HepG2 (cell line): Measurements from ENCODE around the gene LGALS1.

Experiments used
- ATAD3A ChIP-seq: sonication (generic); formaldehyde crosslinking; IDR thresholded peaks from 2 replicates; pipeline ENCODE4 v1.4.0; 2020; ENCODE audit warnings: missing genetic modification reagents
- ETV5 ChIP-seq: IDR thresholded peaks from 2 replicates; pipeline ENCODE4 v1.6.1; 2018; ENCODE audit warnings: missing biosample characterization, missing genetic modification reagents, inconsistent platforms, borderline replicate concordance
- FOXM1 ChIP-seq: sonication (generic); formaldehyde crosslinking; IDR thresholded peaks from 2 replicates; pipeline ENCODE4 v1.5.0; 2020; ENCODE audit warnings: missing genetic modification reagents
- GABPA ChIP-seq, 2 experiments: IDR thresholded peaks; 2 replicates each; pipeline ENCODE4 v1.6.1; 2011 to 2016; ENCODE audit warnings: low read depth in 2 of 2, low read length in 1 of 2, missing biosample characterization in 1 of 2, missing genetic modification characterization in 1 of 2
- HNF4G ChIP-seq, 2 experiments: sonication (generic) in 1 of 2; formaldehyde crosslinking in 1 of 2; IDR thresholded peaks; 2 replicates each; pipeline versions ENCODE4 v1.4.0 to v1.6.1; 2011 to 2020; ENCODE audit warnings: borderline replicate concordance in 2 of 2, low read depth in 2 of 2, mild to moderate bottlenecking in 2 of 2, low read length in 1 of 2, missing genetic modification reagents in 1 of 2, moderate library complexity in 1 of 2
- IRF1 ChIP-seq: sonication (generic); formaldehyde crosslinking; IDR thresholded peaks from 2 replicates; pipeline ENCODE4 v1.4.0; 2020; ENCODE audit warnings: low read depth, mild to moderate bottlenecking, missing genetic modification reagents
- KDM1A ChIP-seq: IDR thresholded peaks from 2 replicates; pipeline ENCODE4 v1.6.1; 2016; ENCODE audit warnings: missing compliant biosample characterization
- MAX ChIP-seq: IDR thresholded peaks from 2 replicates; pipeline ENCODE4 v1.6.1; 2012; ENCODE audit warnings: inconsistent platforms
- MEIS1 ChIP-seq: sonication (generic); formaldehyde crosslinking; IDR thresholded peaks from 2 replicates; pipeline ENCODE4 v1.9.0; 2021; ENCODE audit warnings: mild to moderate bottlenecking, missing genetic modification reagents, moderate library complexity, borderline replicate concordance
- NFYB ChIP-seq: sonication (generic); formaldehyde crosslinking; IDR thresholded peaks from 2 replicates; pipeline ENCODE4 v1.4.0; 2020; ENCODE audit warnings: missing genetic modification reagents
- POLR2AphosphoS5 ChIP-seq: IDR thresholded peaks from 2 replicates; pipeline ENCODE4 v1.6.1; 2012; ENCODE audit warnings: low read depth, low read length
- ZBTB49 ChIP-seq: sonication (generic); formaldehyde crosslinking; IDR thresholded peaks from 2 replicates; pipeline ENCODE4 v1.4.0; 2020; ENCODE audit warnings: missing genetic modification reagents, borderline replicate concordance
- TF ChIP-seq, protein P1 (sequence below), 2 experiments: sonication (generic) in 1 of 2; formaldehyde crosslinking in 1 of 2; IDR thresholded peaks; 2 replicates each; pipeline versions ENCODE4 v1.4.0 to v1.6.1; 2018 to 2020; ENCODE audit warnings: missing genetic modification reagents in 2 of 2, borderline replicate concordance in 1 of 2, low read depth in 1 of 2, mild to moderate bottlenecking in 1 of 2, missing biosample characterization in 1 of 2
- TF ChIP-seq, protein P2 (sequence below): sonication (generic); formaldehyde crosslinking; IDR thresholded peaks from 2 replicates; pipeline ENCODE4 v1.4.0; 2020; ENCODE audit warnings: missing genetic modification reagents

- TF ChIP-seq ETV5 (CRISPR knock-in tag), result no peak
- TF ChIP-seq IRF1 (CRISPR knock-in tag), result no peak
- peak; percentile 81; the same call in 1 of the 2 replicates for TF ChIP-seq KDM1A (CRISPR knock-in tag)
- TF ChIP-seq, protein P1, sequence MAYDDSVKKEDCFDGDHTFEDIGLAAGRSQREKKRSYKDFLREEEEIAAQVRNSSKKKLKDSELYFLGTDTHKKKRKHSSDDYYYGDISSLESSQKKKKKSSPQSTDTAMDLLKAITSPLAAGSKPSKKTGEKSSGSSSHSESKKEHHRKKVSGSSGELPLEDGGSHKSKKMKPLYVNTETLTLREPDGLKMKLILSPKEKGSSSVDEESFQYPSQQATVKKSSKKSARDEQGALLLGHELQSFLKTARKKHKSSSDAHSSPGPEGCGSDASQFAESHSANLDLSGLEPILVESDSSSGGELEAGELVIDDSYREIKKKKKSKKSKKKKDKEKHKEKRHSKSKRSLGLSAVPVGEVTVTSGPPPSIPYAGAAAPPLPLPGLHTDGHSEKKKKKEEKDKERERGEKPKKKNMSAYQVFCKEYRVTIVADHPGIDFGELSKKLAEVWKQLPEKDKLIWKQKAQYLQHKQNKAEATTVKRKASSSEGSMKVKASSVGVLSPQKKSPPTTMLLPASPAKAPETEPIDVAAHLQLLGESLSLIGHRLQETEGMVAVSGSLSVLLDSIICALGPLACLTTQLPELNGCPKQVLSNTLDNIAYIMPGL (CRISPR knock-in tag; IDR thresholded peaks at IDR 0.05; ENCODE audit: borderline replicate concordance in 1 of 2, low read depth in 1 of 2), result peak in 1 of 2 experiments; percentile 0; a peak in 1 of 4 replicates
- TF ChIP-seq, protein P2, sequence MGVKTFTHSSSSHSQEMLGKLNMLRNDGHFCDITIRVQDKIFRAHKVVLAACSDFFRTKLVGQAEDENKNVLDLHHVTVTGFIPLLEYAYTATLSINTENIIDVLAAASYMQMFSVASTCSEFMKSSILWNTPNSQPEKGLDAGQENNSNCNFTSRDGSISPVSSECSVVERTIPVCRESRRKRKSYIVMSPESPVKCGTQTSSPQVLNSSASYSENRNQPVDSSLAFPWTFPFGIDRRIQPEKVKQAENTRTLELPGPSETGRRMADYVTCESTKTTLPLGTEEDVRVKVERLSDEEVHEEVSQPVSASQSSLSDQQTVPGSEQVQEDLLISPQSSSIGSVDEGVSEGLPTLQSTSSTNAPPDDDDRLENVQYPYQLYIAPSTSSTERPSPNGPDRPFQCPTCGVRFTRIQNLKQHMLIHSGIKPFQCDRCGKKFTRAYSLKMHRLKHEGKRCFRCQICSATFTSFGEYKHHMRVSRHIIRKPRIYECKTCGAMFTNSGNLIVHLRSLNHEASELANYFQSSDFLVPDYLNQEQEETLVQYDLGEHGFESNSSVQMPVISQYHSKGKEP (CRISPR knock-in tag), result no peak
- no peak for TF ChIP-seq MEIS1 (CRISPR knock-in tag)
- no peak for TF ChIP-seq FOXM1 (CRISPR knock-in tag)
- no peak for TF ChIP-seq NFYB
- no peak for TF ChIP-seq GABPA (IDR thresholded peaks at IDR 0.05; ENCODE audit: low read depth, low read length)
- no peak for TF ChIP-seq GABPA (CRISPR knock-in tag; IDR thresholded peaks at IDR 0.05; ENCODE audit: low read depth)
- TF ChIP-seq ZBTB49 (CRISPR knock-in tag), result no peak
- TF ChIP-seq ATAD3A (CRISPR knock-in tag), result no peak
- no peak for TF ChIP-seq POLR2AphosphoS5
- no peak for TF ChIP-seq HNF4G (IDR thresholded peaks at IDR 0.05; ENCODE audit: borderline replicate concordance, low read depth, low read length)
- TF ChIP-seq HNF4G (CRISPR knock-in tag; IDR thresholded peaks at IDR 0.05; ENCODE audit: borderline replicate concordance, low read depth), result no peak
- no peak for TF ChIP-seq MAX
Measured at GRCh38 chr22:37639771-37640590, 35.5 kb upstream of the LGALS1 start.
